ENCODE data around the gene CCDC149.

- no peak for TF ChIP-seq ZFP30 (CRISPR knock-in tag; IDR thresholded peaks at IDR 0.05)
- TF ChIP-seq RARB (CRISPR knock-in tag; IDR thresholded peaks at IDR 0.05), result no peak
- TF ChIP-seq TCF4 (CRISPR knock-in tag; IDR thresholded peaks at IDR 0.05; ENCODE audit: borderline replicate concordance), result no peak
- no peak for TF ChIP-seq PATZ1 (CRISPR knock-in tag; IDR thresholded peaks at IDR 0.05; ENCODE audit: borderline replicate concordance)
- no peak for TF ChIP-seq BACH2 (CRISPR knock-in tag; IDR thresholded peaks at IDR 0.05; ENCODE audit: borderline replicate concordance)
- TF ChIP-seq ARNTL (CRISPR knock-in tag; IDR thresholded peaks at IDR 0.05; ENCODE audit: borderline replicate concordance, low read depth), result no peak
- TF ChIP-seq ZNF70 (CRISPR knock-in tag; IDR thresholded peaks at IDR 0.05), result no peak
Measured at GRCh38 chr4:24876431-24876830, 36.4 kb downstream of the CCDC149 start.

Data from SK-N-SH treated with all-trans-retinoic acid at 6 μM for 48 hours (cell line).